Liver (tissue), 3 donors: ENCODE data around the gene ZNF329.

ENCODE experiments used
- CTCF ChIP-seq: fragments of 150-350 bp; IDR thresholded peaks from 2 replicates; pipeline ENCODE4 v1.5.1; 2017; ENCODE audit warnings: improper control_type of control experiment, low read depth, low read length; ENCODE audit not compliant: missing input control
- EGR1 ChIP-seq, 2 donors: IDR thresholded peaks; 2 replicates each; pipeline ENCODE4 v1.6.1; 2016 to 2018; ENCODE audit warnings: antibody characterized with exemption in 2 of 2, low read depth in 2 of 2
- donor health status: healthy.
- donor health status: healthy.

- TF ChIP-seq CTCF (no peak), EGR1 (IDR thresholded peaks at IDR 0.05; ENCODE audit: low read depth in 2 of 2) (no peak)
Measured at GRCh38 chr19:58154287-58154678, 3.7 kb upstream of the ZNF329 start.
